NCI-H146 treated with DMSO at 0.1 percent for 48 hours (cell line): ENCODE results near the gene NR2F1.

ENCODE experiments used
- DNase-seq: peaks from one replicate; lab custom pipeline; 2025; ENCODE audit not compliant: unreplicated experiment; lab: John Stamatoyannopoulos, UW

Gene NR2F1

DNA sequence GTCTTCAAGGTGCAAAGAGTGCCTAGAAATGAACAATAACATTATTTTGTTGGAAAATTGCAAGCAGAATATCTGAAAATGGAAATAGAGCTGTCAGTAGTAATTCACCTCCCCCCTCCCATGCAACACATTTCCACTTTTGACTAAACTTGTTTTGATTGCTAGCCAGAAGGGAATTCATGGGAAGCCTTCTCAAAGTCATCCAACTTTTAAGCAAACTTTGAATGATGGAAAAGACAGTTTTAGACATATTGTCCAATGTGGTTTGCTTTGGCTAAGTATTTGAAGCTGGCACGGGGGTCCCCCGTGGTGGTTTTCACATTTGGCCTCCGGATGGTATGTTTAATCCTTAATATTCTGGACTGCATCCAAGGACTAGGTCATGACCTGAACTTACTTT is 7.5 kb downstream of the NR2F1 start:
- no peak for DNase-seq

DNA sequence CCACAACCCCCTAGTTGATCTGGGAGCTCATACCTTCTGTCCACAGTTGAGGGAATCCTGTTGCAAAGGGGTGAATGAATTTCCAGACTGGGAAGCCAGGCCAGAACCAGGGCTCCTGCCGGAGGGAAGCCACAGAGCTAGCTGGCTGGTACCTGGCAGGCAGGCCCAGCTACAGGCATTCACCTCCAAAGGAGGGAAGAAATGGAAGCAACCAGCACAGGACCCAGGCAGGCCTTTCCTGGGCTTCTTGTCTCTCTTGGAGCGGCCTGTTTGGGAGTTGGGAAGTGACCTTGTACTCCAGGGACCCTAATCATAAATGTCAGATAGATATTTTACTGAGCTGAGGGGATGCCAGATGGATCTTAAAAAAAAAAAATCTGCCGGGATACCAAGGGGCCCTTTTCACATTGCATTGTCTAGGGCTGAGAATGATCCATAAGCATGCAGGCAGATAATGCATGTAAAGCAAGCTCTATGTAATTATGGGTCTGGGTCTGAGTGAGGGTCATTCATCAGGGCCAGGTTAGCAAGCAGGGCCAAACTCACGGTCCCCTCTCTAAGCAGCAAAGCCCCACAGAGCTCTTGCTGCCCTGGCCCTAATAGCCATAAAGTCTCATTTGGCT is 8.4 kb downstream of the NR2F1 start:
- no peak for DNase-seq

DNA sequence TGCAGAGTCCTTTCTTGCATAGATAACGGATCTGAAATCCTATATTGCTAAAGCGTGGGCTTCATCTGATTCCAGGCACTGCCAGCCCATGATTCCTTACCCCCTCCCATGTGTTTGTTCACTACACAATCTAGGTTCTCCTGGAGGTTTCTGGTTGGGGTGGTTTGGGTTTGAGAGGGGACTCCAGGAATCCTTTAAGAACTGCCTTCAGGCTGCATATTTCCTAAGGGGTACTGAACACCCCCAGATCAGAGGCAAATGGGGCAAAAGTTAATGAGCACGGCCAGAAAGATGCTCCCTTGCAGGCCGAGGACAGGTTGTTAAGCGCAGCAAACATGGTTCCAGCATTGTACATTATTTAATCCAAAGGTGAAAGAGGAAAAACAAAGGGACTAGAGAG is 9.9 kb downstream of the NR2F1 start:
- no peak for DNase-seq

DNA sequence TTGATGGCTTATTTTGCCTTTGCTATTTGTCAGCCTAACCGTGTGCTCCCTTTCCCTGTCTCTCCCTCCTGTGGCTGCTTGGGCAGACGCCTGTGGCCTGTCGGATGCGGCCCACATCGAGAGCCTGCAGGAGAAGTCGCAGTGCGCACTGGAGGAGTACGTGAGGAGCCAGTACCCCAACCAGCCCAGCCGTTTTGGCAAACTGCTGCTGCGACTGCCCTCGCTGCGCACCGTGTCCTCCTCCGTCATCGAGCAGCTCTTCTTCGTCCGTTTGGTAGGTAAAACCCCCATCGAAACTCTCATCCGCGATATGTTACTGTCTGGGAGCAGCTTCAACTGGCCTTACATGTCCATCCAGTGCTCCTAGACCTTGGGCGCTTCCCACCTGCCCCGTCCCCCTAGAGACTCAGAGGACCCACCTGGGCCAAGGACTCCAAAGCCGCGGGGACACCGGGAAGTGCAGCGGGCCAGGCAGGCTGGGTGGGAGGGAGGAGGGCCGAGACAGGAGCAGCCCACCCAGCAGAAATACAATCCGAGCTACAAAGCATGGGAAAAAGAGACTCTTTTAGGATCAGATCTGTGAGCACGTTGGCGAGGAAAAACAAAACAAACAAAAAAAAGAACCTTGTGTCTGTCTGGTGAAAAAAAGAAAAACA is 10.6 kb downstream of the NR2F1 start:
- DNase-seq: no peak

DNA sequence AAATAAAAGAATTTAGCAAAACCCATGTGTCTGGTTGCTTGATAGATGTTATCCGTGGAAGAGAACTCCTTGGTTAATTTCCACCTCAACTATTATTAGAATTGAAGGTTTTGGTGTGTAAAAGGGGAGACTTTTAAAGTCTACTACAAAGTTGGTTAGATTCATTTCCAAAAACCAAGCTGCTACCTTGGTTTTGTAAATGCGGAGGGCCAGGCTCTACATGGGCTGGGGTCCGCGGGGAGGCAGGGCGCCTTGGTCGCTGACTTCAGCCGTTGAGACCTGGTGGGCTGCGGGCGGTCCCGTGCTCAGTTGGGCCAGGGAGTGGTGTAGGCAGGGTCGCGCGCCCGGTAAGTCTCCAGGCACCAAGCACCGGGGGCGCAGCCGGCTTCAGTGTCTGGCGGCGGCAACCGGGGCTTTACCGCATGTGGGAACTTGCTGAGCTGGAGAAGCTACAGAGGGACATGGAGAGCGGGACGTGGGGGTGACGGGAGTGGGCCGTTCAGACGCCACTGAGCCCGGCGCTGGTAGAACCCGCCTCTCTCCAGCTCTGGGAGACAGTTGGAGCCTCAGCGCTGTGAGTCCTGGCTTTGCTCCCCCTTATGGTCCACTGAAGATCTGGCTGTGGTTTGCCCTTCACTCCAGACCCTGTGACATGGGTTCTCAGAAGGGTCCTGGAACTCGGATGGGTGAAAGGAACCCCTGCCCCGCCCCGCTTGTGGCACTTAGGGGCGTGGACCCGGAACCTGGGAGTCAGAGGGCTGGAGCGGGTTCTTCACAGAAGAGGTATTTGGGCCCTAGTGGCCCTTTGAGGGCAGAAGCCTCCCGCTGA is 11.8 kb downstream of the NR2F1 start:
- no peak for DNase-seq

DNA sequence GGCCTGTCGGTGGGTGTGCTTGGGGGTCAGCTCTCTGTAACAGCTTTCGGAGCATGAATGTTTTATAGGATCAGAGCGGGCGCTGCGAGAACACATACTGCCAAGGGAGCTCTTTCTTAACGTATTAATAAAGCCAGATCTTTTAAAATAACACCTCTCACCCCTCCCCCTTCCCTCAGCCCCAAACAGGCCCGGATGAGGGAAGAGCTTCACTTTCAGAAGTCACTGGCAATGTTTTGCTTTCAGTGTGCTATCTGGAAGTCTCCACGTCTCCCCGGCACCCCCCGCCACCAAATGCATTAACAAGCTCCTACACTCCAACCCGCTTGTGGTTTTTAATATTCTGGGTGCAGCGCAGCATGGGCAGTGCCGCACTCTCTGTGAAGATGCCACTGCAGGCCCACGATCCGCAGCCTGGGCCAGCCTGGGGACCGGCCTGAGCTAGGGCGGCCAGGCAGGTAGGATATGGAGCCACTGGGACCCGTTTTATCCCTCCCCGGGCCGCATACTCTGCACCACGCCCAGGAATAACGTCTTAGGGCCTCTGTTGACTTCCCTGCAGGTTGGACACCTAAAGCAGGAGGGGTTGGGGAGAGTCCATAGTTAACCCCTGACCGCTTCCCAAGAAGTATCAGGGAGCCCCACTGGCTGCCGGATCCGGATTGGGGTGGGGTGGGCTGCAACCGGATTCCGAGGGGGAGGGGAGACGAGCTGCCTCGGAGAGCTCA is 12.6 kb downstream of the NR2F1 start:
- no peak for DNase-seq

DNA sequence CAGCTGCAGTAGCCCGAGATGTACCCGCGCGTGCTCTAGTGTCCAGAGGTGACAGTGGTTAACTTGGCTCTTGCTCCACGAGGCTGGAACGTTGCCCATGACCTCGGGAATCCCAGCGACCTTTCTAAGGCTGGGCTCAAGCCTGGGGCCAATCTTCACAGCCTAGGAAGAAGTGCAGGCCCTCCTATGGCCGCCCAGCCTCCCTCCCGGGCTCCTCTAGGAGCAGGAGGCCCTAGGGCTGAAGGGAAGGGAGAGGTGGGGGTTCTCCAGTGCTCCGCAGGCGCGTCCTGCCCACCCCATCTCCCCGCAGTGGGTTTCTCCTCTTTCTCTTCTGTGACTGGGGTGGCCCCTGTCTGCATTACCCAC is 13.3 kb downstream of the NR2F1 start:
- no peak for DNase-seq

DNA sequence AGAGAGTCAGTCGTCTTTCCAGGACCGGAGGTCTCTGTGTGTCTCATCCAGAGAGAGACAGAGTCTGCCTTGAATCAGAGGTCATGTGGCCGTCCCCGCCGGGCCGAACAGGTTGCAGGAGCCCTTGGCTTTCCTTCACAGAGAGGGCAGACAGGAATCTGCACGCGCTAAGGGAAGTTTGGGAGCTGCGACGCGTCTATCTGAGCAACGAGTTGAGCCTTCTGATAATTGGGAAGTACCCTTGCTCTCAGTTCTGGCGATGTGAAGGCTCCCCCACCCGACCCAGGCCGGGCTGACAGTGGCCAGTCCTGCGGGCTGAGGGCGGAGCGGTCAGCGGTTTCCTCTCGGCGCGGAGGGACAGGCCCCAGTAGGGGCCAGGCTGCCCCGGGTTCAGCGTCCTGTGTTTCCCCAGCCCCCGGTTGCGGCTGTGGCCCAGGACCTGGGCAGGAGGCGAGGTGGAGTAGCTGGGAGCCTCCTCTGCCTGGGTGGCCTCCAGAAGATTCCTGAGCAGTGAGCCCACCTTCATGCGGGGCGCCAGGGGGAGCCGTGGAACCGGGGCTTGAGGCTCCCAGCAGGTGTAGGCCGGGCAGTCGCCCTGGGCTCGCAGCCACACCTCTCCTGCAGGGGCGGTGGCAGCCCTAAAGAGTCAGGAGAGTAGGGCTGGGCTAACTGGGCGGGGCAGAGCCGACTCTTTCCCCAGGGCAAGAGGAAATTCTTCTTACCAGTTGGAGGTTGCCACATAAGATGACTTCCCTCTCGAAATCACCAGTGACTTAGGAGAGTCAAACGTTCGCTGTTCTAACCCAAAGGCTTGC is 13.9 kb downstream of the NR2F1 start:
- no peak for DNase-seq

DNA sequence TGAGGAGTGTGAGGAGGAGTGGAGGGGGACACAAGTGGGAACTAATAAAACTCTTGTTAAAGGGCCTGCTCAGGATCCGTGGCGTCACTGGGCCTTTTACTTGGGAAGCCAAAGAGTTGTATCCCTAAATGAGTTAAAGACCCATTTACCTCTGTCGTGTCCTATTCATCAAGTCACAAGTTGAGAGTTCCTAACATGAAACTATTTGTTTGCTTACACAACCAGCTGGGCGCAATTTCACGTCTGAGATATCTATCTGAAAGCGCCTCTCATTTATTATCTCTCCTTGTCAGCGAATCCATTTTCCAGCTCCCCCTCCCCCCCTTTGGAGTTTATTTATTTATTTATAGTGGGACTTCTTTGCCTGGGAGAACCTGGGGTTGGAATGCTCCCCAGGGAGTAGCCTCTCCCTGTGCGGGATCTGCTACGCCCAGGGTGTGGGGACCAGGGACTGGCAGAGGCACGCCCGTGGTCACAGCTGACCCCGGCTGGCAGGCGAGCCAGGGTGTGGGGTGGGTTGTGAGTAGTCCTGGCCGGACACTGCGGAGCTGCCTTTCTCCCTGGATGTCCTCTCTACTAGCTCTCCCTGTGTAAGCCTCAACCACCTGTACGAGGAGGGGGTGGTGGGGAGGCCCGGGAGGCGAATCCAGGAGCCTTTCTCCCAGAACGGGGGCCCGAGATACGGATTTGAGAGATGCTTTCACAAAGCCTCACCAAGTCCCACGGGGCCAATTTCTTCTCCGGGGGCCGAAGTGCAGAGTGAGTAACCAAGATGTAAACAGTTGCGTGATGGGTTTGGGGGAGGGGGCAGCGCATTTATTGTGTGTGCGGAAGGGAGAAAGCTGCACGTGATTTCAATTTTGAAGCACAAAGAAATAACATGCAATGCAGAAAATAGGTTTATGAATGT is 15.3 kb downstream of the NR2F1 start:
- DNase-seq: no peak

DNA sequence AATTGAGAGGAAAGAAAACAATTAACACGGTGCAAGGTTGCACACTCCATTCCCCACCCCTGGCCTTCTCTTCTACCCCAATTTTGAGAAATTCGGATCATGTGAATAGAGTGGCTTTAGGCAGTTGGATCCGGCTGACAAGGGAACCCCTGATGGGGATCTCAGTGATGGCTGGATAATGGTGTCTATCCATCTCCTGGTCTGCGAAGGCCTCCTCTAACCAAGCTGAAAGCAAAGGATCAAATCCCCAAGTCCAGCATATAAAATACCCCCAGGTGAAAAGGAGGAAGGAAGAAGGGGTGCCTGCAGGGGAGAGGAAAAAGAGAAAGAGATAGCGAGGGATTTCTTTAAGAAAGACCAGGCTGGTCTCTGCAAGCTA is 16.0 kb downstream of the NR2F1 start:
- DNase-seq: no peak

DNA sequence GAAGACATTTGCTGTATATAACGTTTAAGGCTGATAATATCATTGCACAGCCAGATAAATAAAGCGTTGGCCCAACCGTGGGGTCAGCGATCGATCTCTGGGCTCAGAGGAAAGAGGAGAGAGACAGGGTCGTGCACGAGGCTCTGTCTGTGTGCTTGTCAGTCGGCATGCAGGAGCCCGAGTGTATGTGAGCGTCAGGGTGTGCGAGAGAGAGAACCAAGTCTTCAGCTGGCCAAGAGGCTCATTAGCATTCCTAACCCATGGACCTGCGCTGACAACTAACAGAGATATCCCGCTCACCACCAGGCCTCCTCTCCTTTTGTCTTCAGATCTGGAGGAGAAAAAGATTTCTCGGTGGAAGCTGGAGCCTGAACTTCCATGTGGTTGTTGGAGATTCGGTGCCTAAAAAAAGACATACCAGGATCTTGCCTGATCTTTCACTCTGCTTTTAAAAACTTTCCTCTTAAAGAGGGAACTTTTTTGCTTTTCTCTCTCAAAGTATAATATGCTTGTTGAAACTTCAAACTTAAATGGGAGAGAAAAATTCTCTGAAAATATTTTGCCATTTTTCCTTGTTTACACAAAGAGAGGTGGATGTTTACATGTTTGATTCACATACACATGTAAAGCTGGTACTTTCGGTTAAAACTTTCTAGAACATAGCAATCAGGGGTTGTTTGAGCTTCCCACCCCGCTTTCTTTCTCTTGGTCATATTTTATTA is 16.5 kb downstream of the NR2F1 start:
- DNase-seq: no peak

DNA sequence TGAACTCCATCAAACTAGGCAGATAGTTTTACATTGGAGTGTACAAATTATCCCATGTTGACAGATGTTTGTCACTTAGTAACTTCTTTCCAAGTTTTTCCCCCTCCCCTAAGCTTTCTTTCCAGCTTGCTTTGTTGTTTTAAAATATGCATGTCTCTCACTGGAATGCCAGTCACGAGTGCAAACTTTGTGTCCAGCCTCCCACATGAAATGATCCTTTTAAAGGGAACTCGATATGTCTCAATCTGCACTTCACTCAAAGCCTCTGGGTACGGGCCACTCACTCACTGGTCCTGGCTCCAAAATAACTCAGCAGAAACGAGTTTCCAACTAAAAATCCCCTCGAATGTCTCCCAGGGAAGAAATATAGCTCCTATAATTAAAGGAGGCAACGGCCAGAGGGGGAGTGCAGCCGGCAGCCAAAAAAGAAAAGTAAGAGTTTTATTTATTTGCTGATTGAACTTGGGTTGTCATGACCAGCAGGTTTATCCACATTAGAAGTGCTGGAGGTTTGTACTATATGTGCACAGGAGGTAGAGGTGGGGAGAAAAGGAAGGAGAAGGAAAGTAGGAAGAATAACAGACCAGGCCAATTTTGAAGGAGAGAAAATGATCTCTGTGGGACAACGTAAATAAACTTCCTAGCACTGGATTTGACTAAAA is 17.5 kb downstream of the NR2F1 start:
- no peak for DNase-seq

DNA sequence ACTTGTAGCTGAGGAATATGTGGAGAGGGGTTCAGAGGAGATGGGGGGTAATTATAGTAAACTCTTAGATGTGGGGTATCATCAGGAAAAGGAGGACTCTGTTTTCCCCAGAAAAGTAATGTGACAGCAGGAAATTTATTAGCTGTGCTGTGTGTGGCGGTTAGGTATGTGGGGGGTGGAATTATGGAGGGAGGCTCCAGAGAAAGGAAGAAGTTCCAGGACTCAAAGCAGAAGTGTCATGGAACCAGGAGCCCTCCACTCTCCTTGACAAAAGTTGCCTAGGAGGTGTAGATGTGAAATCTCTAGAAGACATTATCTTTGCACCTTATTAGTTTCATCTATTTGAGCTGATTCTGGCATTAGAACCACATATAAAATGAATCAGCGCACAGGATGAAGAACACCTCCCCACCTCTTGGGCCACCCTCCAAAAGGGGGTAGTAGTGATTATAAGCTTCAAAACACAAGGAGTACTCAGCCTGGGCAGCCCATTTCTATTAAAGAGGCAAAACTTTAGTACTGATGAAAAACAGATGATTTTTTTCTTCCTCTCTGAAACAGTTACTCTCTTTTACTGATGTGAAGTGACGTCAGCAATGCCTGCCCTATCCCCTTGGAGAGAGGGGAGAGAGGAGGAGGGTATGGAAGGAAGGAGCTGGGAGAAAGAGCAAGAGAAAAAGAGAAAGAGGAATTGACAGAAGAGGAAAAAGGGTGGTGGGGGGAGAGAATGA is 18.2 kb downstream of the NR2F1 start:
- DNase-seq: no peak

DNA sequence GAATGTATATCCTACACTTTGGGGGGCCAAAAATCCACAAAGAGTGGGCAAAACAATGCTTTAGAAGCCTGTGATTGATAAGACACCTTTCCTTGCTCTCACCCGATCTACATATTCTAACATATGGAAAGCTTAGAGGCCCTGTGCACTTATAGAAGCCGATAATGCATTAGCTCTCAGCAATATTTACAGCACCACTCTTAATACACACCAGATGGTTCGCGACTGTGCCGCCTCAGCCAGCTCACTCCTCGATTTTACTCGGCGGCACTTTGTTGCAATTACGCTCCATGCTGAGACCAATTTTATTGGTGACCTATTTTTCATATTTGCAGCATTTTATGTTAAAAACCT is 18.8 kb downstream of the NR2F1 start:
- DNase-seq: no peak

DNA sequence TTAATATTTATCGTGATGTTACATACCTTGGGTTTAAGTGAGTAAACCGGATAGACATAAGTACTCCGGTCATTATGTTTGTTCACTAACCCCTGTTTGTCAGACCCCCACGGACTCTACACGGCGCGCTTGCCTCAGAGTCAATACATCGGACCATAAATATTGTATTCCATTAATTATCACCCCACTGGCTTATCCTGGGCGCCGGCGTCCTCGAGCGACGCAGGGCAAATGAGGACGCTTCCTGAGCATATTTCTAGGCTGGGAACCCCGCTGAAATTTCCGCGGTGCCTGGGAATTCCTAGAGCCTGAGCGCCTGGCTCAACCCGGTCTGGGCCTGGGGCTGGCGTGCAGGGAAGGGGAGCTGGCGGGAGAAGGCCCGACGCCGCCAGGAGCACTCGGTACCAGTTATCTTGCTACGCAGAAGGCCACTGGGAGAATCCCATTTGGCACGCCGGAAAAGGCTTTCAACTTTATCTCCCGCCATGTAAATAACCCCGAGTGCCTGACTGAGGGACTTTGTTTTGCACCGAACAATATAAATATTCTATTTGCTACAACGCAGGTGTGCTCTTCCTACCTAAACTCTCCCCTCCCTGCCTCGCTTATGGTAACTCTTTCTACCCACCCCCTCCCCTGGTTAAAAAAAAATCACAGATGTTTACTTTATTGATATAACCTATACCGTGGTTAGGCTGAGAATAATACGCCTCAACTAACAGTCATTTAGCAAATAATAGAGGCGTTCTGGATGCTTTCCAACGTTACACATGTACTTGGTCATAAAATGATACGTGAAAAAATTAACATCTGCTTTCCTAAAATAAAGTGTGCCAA is 19.4 kb downstream of the NR2F1 start:
- DNase-seq: peak; percentile 72

DNA sequence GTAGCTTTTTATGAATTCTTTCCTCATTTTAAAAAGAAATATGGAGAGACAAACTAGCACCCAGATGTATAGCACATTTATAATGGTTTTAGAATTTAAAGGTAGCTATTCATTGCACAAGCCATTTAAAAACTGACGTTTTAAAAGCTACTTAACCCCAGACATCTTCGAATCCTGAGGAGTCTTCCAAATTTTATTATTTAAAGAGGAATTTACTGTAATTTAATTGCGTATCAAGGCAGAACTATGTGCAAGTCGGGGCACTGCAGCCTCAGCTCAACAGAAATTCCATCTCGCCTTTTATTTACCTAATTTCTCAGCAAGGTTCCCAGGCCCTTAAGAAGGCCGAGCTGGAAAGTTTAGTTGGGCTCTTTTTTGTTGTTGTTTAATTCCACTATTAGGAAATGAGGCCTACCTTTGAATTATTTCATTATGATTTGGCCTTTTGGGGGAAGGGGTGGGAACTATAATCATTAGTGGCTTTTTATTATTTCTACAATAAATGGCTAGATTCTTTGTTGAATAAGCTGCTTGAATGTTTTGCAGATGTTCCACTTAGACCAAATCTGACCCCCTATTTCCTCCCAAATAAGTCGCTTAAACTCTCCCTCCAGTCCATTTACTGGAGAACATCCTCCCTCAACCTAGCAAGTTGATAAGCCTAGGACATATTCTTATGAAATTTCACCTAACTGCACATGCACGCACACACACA is 20.2 kb downstream of the NR2F1 start:
- DNase-seq: no peak
